Thoracic aorta (tissue), 2 donors: ENCODE measurements around the gene CPNE4. TPM values are rescaled to one million over a fixed set of nuclear protein-coding genes. Genes with fewer than 3 reads are reported as not detected.

Experiments used
- ATAC-seq: fragments of 150-250 bp; one replicate; pipeline ENCODE4 v1.8.0; 2017; ENCODE audit warnings: low read depth; ENCODE audit not compliant: insufficient number of reproducible peaks, low FRiP score
- DNase-seq: peaks from one replicate; pipeline ENCODE4 v3.0.0-alpha.2; 2020; ENCODE audit warnings: low spot score
- H3K27ac ChIP-seq, 2 donors: fragments of 200-600 bp; sonication (generic); 1 replicate in 1 of 2; 2 replicates in 1 of 2; pipeline ENCODE4 v1.5.1; 2016; ENCODE audit warnings: mild to moderate bottlenecking in 2 of 2, moderate library complexity in 2 of 2
- H3K27me3 ChIP-seq: fragments of 200-600 bp; sonication (generic); replicated peaks from 2 replicates; pipeline ENCODE4 v1.6.0; 2016; ENCODE audit warnings: mild to moderate bottlenecking; ENCODE audit not compliant: insufficient read depth
- H3K36me3 ChIP-seq: fragments of 200-600 bp; sonication (generic); one replicate; pipeline ENCODE4 v1.5.1; 2016
- H3K4me1 ChIP-seq, 2 donors: fragments of 200-600 bp; sonication (generic); 1 replicate in 1 of 2; 2 replicates in 1 of 2; pipeline versions ENCODE4 v1.5.1 to v1.6.0; 2016; ENCODE audit warnings: low read depth in 2 of 2, mild to moderate bottlenecking in 1 of 2; ENCODE audit not compliant: control insufficient read depth in 1 of 2
- H3K4me3 ChIP-seq: fragments of 200-600 bp; sonication (generic); 2 replicates; pipeline ENCODE4 v1.5.1; 2016; ENCODE audit warnings: mild to moderate bottlenecking
- H3K9me3 ChIP-seq: fragments of 200-600 bp; sonication (generic); 2 replicates; pipeline ENCODE4 v1.5.1; 2016
- CTCF ChIP-seq: fragments of 200-600 bp; sonication (generic); IDR thresholded peaks from one replicate; pipeline ENCODE4 v1.5.1; 2019; ENCODE audit warnings: antibody characterized with exemption
- total RNA-seq, 2 donors: library from RNA; depleted of rRNA; stranded (reverse); fragments of >200 nt; gene quantifications; one replicate each; pipeline versions ENCODE4 v1.1.0 to v1.2.3, GENCODE V29; 2016

CPNE4 gene
- total RNA-seq, 2 donors from 2014 or later: 0.54 to 4.9 TPM

GRCh38 chr3:131655070-131655690 is 379.6 kb downstream of the CPNE4 start:
- Histone ChIP-seq H3K36me3 (no peaks in the 10 kb centered on the region), H3K9me3 (no peaks in the 10 kb centered on the region), H3K4me1 (no peaks in the 10 kb centered on the region), H3K27ac (no peak overlapping the region), H3K27me3 (no peaks in the 10 kb centered on the region), H3K4me3 (no peak overlapping the region)
- ATAC-seq (no peak), DNase-seq (no peak)
- TF ChIP-seq CTCF: no peak

GRCh38 chr3:131645638-131646037 is 389.2 kb downstream of the CPNE4 start:
- no peak for TF ChIP-seq CTCF
- DNase-seq (no peak), ATAC-seq (no peak)
- Histone ChIP-seq H3K4me1 (no peaks in the 10 kb centered on the region), H3K27me3 (no peaks in the 10 kb centered on the region), H3K4me3 (no peak overlapping the region), H3K27ac (no peak overlapping the region), H3K36me3 (no peaks in the 10 kb centered on the region), H3K9me3 (no peaks in the 10 kb centered on the region)

GRCh38 chr3:131636266-131636775 is 398.5 kb downstream of the CPNE4 start:
- no peak overlapping the region for H3K4me3 ChIP-seq

GRCh38 chr3:131630807-131631206 is 404.0 kb downstream of the CPNE4 start:
- H3K9me3 ChIP-seq: no peaks in the 10 kb centered on the region
- H3K27me3 ChIP-seq: no peaks in the 10 kb centered on the region
- no peaks in the 10 kb centered on the region for H3K36me3 ChIP-seq
- DNase-seq (no peak), ATAC-seq (no peak)
- no peak overlapping the region for H3K4me3 ChIP-seq
- no peak overlapping the region for H3K27ac ChIP-seq
- no peak for TF ChIP-seq CTCF
- no peaks in the 10 kb centered on the region for H3K4me1 ChIP-seq

More at GRCh38 chr3:131636266-131636775, 398.5 kb downstream of the CPNE4 start:
- no peaks in the 10 kb centered on the region for H3K27me3 ChIP-seq
- no peak for TF ChIP-seq CTCF
- H3K9me3 ChIP-seq: no peaks in the 10 kb centered on the region
- H3K36me3 ChIP-seq: no peaks in the 10 kb centered on the region
- DNase-seq (no peak), ATAC-seq (no peak)
- no peaks in the 10 kb centered on the region for H3K4me1 ChIP-seq
- no peak overlapping the region for H3K27ac ChIP-seq

GRCh38 chr3:131630097-131630496 is 404.7 kb downstream of the CPNE4 start:
- no peak for TF ChIP-seq CTCF
- H3K4me1 ChIP-seq: no peaks in the 10 kb centered on the region
- DNase-seq (no peak), ATAC-seq (no peak)
- H3K4me3 ChIP-seq: no peak overlapping the region
- H3K9me3 ChIP-seq: no peaks in the 10 kb centered on the region
- H3K27me3 ChIP-seq: no peaks in the 10 kb centered on the region
- no peak overlapping the region for H3K27ac ChIP-seq
- H3K36me3 ChIP-seq: no peaks in the 10 kb centered on the region
